GM12873 (cell line): Measurements from ENCODE around the gene CCDC194.

Experiments
- TF ChIP-seq, protein P1 (sequence below): IDR thresholded peaks from 2 replicates; pipeline ENCODE4 v1.5.1; 2012; ENCODE audit warnings: low read depth, mild to moderate bottlenecking, moderate library complexity, low read length, control low read depth; ENCODE audit not compliant: insufficient read depth; ENCODE audit errors: missing control alignments

Gene CCDC194

DNA sequence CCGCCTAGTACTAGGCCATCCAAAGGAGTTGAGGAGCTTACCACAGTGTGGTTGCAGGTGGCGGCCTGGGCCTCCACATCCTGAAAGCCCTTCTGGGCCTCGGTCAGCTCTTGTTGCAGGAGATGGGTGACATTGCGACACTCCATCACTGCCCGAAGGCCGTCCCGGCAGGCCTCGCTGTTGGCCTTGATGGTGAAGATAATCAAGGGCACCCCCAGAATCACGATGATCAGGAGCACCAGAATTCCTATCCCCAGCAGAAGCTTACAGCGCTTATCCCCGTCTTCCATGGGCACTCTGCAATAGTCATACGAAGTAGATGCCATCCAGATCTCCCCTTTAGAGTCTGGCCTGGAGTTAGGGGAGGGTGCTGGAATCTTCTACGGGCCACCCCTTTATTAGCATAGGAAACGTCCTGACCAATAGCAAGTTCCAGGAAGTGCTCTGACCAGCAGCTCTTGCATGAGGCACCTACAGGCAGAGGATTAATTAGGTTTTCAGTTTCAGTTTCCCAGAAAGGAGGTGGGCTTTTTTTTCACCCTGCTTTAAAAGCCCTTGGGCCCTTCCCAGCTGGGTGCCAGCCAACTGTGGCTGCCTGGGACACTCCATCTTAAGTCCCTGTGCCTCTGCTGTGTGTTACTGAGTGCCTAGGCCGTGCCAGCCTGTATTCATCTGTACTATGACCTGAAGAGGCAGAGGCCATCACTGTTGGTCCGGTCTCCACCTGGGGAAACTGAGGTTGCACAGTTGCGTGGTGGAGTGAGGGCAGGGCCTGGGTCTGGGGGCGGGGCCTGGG is 11.5 kb upstream of the CCDC194 start, which contains the start of gene BST2:
Gene BST2 (minus strand): TSS at position 381 of the 796 bp plus-strand sequence. CDS start 55 bp downstream, at position 326.
- TF ChIP-seq, protein P1, sequence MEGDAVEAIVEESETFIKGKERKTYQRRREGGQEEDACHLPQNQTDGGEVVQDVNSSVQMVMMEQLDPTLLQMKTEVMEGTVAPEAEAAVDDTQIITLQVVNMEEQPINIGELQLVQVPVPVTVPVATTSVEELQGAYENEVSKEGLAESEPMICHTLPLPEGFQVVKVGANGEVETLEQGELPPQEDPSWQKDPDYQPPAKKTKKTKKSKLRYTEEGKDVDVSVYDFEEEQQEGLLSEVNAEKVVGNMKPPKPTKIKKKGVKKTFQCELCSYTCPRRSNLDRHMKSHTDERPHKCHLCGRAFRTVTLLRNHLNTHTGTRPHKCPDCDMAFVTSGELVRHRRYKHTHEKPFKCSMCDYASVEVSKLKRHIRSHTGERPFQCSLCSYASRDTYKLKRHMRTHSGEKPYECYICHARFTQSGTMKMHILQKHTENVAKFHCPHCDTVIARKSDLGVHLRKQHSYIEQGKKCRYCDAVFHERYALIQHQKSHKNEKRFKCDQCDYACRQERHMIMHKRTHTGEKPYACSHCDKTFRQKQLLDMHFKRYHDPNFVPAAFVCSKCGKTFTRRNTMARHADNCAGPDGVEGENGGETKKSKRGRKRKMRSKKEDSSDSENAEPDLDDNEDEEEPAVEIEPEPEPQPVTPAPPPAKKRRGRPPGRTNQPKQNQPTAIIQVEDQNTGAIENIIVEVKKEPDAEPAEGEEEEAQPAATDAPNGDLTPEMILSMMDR: no peak

DNA sequence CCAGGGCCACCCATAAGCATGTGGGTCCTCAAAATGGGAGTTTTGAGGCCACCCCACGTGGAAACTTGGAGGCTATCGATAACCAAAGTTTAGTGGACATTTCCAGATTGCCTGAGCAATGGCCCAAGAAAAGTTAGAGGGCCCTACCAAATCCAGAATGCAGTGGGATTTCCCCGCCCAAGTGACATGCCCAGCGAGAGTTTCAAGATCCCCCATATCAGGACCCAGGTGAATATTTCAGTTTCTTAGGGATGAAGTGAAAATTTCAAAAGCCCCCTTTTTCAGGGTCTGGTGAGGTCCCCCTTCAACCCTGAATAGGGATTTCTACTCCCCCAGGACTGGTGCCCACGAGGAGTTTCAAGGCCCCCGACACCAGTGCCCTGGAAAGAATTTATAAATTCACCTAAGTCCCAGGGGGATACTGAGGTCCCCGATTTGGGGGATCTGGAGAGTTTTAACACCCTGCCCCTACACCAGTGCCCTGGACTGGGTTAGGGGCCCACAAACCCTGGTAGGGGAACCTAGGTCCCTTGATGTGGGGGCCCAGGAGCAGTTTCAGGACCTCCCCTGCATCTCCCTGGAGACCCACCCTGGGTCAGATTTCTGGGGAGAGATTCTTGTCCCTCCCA is 10.7 kb upstream of the CCDC194 start:
- TF ChIP-seq, protein P1: no peak

DNA sequence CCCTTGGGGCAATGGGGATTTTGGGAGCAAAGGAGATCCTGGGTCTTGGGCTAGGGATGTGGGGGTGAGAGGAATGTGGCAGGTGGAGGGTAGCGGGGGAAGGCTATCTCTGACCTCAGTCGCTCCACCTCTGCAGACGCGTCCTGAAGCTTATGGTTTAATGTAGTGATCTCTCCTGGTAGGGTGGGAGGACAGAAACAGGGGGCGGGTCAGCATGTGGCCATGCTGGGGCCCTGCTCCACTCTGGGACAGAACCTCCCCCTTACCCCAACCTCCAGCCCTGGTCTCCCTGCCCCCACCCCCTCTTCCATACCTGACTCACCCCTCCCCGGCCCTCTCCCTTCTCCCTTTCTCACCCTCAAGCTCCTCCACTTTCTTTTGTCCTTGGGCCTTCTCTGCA is 10.0 kb upstream of the CCDC194 start:
- TF ChIP-seq, protein P1: no peak

DNA sequence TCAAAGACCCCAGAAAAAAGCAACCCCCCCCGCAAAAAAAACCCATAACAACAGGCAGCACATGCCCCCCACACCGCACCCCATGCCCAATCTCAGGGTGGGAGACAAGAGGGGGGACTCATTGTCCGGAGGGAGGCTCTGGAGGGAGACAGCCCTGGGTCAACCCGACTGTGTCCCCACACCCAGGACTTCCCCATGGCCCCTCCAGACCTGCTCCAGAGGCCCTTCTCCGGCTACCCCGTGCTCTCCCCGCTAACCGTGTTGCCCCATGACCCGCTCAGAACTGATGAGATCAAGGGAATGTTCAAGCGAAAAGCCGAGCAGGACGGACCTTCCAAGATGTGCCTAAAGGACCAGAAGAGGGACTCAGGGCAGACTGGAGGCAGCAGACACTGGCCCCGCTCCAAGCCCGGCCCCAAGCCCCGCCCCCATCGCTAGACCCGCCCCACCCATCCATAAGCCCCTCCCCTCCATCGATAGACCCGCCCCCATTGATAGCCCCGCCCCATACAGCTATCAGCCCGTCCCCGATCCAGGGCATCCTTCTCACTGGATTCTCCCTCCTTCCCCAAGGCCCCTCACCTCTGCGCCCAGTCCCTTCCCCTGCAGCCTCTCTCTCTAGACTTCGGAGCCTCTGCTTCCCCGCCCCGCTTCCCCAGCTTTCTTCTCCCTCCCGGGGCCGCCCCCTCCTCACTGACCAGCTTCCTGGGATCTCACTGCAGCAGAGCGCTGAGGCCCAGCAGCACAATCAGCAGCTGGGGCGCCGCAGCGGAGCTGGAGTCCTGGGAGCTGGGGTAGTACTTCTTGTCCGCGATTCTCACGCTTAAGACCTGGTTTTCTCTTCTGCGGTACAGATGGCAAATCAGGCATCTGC is 9.2 kb upstream of the CCDC194 start:
- TF ChIP-seq, protein P1: no peak

DNA sequence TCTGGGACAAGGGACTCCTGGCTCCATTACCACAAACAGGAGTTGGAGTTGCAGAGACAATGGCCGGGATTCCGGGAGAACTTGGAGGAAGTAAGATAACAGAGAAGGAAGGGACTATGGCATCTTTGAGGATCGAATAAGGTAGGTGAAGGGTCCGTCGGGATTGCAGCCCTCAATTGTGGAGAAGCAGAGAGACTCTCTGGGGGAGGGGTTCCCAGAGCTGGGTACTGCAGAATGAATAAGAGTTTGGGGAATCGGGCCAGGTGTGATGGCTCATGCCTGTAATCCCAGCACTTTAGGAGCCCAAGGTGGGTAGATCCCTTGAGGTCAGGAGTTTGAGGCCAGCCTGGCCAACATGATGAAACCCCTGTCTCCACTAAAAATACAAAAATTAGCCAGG is 7.6 kb upstream of the CCDC194 start:
- TF ChIP-seq, protein P1: no peak

DNA sequence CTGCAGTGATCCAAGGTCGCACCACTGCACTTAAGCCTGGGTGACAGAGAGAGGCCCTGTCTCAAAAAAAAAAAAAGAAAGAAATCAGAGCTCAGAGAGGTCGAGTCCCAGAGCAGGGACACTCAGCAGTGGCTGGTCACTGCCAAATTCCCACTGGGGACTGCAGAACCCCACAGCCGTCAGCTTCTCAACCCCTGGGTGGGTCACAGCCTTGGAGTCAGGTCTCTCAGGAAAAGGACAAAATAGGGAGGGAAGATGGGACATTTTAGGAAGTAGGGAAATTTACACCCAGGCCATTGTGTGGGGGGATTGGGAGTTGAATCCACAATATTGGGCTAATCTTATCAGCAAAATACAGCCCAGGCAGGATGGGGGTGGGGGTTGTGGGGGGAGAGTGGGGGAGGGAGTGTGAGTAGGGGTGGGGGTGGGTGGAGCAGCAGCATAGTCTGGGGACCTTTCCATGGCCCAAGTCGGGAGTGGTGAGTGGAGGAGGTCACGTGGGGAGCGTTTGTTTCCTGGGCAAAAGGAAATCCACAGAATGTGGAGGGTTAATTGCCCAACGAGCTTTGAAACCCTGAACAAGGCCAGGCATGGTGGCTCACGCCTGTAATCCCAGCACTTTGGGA is 5.0 kb upstream of the CCDC194 start:
- TF ChIP-seq, protein P1: no peak
